ENCODE data around the gene CRLF1. TPM values are rescaled to one million over a fixed set of nuclear protein-coding genes. Genes with fewer than 3 reads are reported as not detected.

CRLF1 gene
- total RNA-seq, 1 donor from 2014 or later, result 4.5 TPM

GRCh38 chr19:18586306-18586705 is 20.3 kb downstream of the CRLF1 start:
- no peak for ATAC-seq
- no peak for DNase-seq (ENCODE audit: low spot score)
- intact Hi-C loops (cut with DNase I), result no loop called here

GRCh38 chr19:18580311-18580710 is 26.3 kb downstream of the CRLF1 start:
- intact Hi-C loops (cut with DNase I), result no loop called here
- no peak for DNase-seq (ENCODE audit: low spot score)
- no peak for ATAC-seq

DNA sequence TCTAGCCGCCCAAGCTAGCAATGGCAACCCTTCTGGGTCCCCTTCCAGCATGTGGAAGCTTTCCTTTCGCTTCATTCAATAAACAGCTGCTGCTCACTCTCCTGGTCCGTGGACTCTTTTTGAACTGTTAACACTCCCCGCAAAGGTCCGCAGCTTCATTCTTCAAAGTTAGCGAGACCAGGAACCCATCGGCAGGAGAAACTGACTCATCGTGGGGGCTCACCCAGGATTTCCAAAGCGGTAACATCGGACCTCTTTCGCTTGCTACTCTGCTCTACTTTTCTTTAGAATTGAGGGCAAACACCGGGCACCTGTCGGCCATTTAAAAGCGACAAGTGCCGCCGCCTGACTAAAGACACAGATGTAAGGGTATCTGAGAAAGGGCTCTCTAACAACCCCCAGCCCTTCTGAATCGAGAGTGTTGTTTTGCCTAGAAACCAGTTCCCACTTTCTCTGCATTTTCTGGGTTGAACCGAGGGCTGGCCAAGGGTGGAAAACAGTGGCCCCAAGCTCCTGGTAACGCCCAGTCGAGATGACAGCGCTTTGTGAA is 29.2 kb downstream of the CRLF1 start:
- intact Hi-C loops (cut with DNase I), result no loop called here
- ATAC-seq (no peak), DNase-seq (ENCODE audit: low spot score) (no peak)

GRCh38 chr19:18576383-18576782 is 30.2 kb downstream of the CRLF1 start:
- no peak for ATAC-seq
- intact Hi-C loops (cut with DNase I), result no loop called here

DNA sequence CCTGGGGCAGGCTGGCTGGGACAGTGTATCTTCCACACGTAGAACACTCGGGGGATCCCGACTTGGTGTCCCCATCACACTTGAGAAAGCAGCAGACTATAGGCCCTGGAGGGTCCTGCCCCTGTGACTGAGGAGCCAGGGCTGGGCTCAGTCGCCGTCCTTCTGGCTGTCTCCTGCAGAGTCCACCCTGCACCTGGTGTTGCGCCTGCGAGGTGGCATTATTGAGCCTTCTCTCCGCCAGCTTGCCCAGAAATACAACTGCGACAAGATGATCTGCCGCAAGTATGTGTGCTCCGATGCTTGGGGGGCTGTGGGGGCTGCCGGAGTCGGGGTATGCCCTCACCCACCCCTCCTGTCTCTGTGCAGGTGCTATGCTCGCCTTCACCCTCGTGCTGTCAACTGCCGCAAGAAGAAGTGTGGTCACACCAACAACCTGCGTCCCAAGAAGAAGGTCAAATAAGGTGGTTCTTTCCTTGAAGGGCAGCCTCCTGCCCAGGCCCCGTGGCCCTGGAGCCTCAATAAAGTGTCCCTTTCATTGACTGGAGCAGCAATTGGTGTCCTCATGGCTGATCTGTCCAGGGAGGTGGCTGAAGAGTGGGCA is 31.8 kb downstream of the CRLF1 start:
- ATAC-seq (no peak), DNase-seq (ENCODE audit: low spot score) (no peak)
- intact Hi-C loops (cut with DNase I), result no loop called here

More at GRCh38 chr19:18576383-18576782, 30.2 kb downstream of the CRLF1 start:
- DNase-seq (ENCODE audit: low spot score), result no peak

- intact Hi-C loops (cut with DNase I), result no loop called here
- DNase-seq (ENCODE audit: low spot score) (peak; percentile 99), ATAC-seq (peak; percentile 97)
These were observed 34.8 kb downstream of the CRLF1 start, which contains the start of gene UBA52 for GRCh38 chr19:18571564-18572344. TSS of gene UBA52 (plus strand) at chr19:18571857. CDS start at chr19:18573301, 1,444 bp downstream.

- intact Hi-C loops (cut with DNase I), result loop anchor here (10.0 kb wide), 1 partner anchor 94 kb away; no protein-coding TSS in a partner anchor
- ATAC-seq, result no peak
- DNase-seq (ENCODE audit: low spot score), result no peak
These were observed 38.2 kb downstream of the CRLF1 start for GRCh38 chr19:18568367-18568766.

GRCh38 chr19:18566953-18567352 is 39.6 kb downstream of the CRLF1 start:
- intact Hi-C loops (cut with DNase I), result loop anchor here (10.0 kb wide), 1 partner anchor 92 kb away; no protein-coding TSS in a partner anchor
- DNase-seq (ENCODE audit: low spot score), result no peak

GRCh38 chr19:18562086-18562485 is 44.5 kb downstream of the CRLF1 start:
- intact Hi-C loops (cut with DNase I), result loop anchor here (10.0 kb wide), 1 partner anchor 87 kb away; no protein-coding TSS in a partner anchor
- DNase-seq (ENCODE audit: low spot score), result no peak

More at GRCh38 chr19:18566953-18567352, 39.6 kb downstream of the CRLF1 start:
- no peak for ATAC-seq

DNA sequence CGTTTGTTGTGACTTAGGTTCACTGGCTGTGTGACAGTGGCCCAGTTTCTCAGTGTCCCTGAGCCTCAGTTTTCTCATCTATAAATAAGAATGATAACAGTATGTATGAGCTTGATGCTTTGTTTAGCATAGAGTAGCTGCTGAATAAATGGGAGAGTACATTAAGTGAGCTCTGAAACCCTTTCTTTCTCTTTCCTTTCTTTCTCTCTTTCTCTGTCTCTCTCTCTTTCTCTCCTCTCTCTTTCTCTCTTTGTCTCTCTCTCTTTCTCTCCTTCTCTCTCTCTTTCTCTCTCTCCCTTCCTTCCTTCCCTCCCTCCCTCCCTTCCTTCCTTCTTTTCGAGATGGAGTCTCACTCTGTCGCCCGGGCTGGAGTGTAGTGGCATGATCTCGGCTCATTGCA is 46.9 kb downstream of the CRLF1 start:
- ATAC-seq (no peak), DNase-seq (ENCODE audit: low spot score) (no peak)
- intact Hi-C loops (cut with DNase I), result loop anchor here (10.0 kb wide), 1 partner anchor 85 kb away; no protein-coding TSS in a partner anchor

More at GRCh38 chr19:18562086-18562485, 44.5 kb downstream of the CRLF1 start:
- peak; percentile 5 for ATAC-seq

- no peak for DNase-seq (ENCODE audit: low spot score)
- no peak for ATAC-seq
- intact Hi-C loops (cut with DNase I), result no loop called here
These were observed 48.0 kb downstream of the CRLF1 start for GRCh38 chr19:18558604-18559003.

- ATAC-seq (no peak), DNase-seq (ENCODE audit: low spot score) (no peak)
- intact Hi-C loops (cut with DNase I), result no loop called here
These were observed 48.4 kb downstream of the CRLF1 start for GRCh38 chr19:18558202-18558555.

- ATAC-seq (peak; percentile 98), DNase-seq (ENCODE audit: low spot score) (peak; percentile 98)
- intact Hi-C loops (cut with DNase I), result no loop called here
These were observed 49.0 kb downstream of the CRLF1 start, which contains the start of gene KXD1 for GRCh38 chr19:18557411-18558201. TSS of gene KXD1 (plus strand) at chr19:18557870. CDS start at chr19:18562057, 4,187 bp downstream.

DNA sequence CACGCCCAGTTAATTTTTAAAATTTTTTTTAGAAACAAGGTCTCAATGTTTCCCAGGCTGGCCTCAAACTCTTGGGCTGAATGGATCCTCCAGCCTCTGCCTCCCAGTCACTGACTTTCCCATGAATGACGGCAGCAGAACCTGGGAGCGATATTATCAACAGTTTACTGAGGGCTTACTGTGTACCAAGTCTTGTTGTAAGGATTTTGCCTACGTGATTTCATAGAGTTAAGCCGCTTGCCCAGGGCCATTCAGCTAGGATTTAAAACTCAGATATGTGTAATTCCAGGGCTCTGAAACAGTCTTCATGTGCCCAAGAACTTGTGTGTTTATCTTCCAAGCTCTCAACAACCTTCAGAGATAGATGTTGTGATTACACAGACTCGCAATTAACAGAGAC is 55.0 kb downstream of the CRLF1 start:
- ATAC-seq (no peak), DNase-seq (ENCODE audit: low spot score) (no peak)
- intact Hi-C loops (cut with DNase I), result no loop called here

GRCh38 chr19:18543814-18544475 is 62.7 kb downstream of the CRLF1 start:
- intact Hi-C loops (cut with DNase I), result no loop called here
- ATAC-seq (peak; percentile 39), DNase-seq (ENCODE audit: low spot score) (no peak)
